Measurements from ENCODE around the gene FAM168A.

DNA sequence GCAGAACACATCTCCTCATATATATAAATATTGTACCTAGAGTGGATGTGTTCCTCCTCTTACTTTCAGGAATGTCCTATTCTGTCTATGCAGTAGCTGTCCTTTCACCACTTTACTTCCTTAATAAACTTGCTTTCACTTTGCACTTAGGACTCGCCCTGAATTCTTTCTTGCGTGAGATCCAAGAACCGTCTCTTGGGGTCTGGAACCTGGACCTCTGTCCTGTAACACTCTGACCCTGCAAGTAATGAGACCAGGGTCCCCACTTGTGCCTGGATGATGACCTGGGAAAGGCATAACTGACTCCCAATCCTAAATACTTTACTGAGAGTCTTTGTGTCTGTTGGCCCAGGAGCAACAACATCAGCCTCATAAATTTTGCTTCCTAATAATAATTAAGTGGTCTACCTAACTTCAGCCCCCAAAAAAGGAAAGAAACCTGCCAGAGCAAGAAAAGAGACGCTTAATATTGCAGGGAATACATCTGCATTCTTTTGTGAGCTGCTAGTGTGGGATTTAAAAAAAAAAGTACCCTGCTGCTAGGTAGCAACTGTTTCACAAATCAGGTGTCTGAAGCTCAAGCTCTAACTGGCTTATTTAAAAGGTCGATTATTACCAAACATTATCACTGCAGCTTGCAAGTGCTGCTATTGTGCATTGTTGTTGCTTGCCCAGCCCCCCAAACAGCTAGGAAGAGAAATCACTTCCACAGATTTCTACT, 69.3 kb downstream of the FAM168A start:
- TF ChIP-seq, protein P1, sequence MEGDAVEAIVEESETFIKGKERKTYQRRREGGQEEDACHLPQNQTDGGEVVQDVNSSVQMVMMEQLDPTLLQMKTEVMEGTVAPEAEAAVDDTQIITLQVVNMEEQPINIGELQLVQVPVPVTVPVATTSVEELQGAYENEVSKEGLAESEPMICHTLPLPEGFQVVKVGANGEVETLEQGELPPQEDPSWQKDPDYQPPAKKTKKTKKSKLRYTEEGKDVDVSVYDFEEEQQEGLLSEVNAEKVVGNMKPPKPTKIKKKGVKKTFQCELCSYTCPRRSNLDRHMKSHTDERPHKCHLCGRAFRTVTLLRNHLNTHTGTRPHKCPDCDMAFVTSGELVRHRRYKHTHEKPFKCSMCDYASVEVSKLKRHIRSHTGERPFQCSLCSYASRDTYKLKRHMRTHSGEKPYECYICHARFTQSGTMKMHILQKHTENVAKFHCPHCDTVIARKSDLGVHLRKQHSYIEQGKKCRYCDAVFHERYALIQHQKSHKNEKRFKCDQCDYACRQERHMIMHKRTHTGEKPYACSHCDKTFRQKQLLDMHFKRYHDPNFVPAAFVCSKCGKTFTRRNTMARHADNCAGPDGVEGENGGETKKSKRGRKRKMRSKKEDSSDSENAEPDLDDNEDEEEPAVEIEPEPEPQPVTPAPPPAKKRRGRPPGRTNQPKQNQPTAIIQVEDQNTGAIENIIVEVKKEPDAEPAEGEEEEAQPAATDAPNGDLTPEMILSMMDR (IDR thresholded peaks at IDR 0.05; ENCODE audit: poor library complexity): no peak
- TF ChIP-seq EZH2 (IDR thresholded peaks at IDR 0.05; ENCODE audit: borderline replicate concordance): no peak
- no peak for TF ChIP-seq EZH2phosphoT487 (IDR thresholded peaks at IDR 0.05; ENCODE audit: low read depth, severe bottlenecking, unreplicated experiment)
